PFSK-1 (cell line): ENCODE data around the gene DOCK10.

ENCODE experiments used
- FOXP2 ChIP-seq: optimal IDR thresholded peaks from 2 replicates; pipeline ENCODE3; 2011; ENCODE audit warnings: borderline replicate concordance, control low read depth, inconsistent platforms; ENCODE audit not compliant: insufficient read depth; ENCODE audit errors: extremely low read length, extremely low read depth
- POLR2AphosphoS5 ChIP-seq: IDR thresholded peaks from 2 replicates; pipeline ENCODE4 v1.6.1; 2012; ENCODE audit warnings: low read depth, mild to moderate bottlenecking, control low read depth, low read length, moderate library complexity
- REST ChIP-seq, 2 experiments: IDR thresholded peaks; 2 replicates each; pipeline versions ENCODE4 v1.6.1 to v1.8.0; 2011 to 2012; ENCODE audit warnings: low read depth in 2 of 2, low read length in 2 of 2, control low read depth in 1 of 2, inconsistent platforms in 1 of 2, mild to moderate bottlenecking in 1 of 2, moderate library complexity in 1 of 2; ENCODE audit not compliant: insufficient read depth in 1 of 2
- SIN3A ChIP-seq: IDR thresholded peaks from 2 replicates; pipeline ENCODE4 v1.6.1; 2012; ENCODE audit warnings: mild to moderate bottlenecking, low read length, moderate library complexity, borderline replicate concordance; ENCODE audit not compliant: insufficient read depth
- TAF1 ChIP-seq: IDR thresholded peaks from 2 replicates; pipeline ENCODE4 v1.6.1; 2012; ENCODE audit warnings: low read length, control low read depth, borderline replicate concordance; ENCODE audit not compliant: insufficient read depth

GRCh38 chr2:225042800-225043167 lies 516 bp upstream of the DOCK10 start:
- TF ChIP-seq TAF1 (no peak), POLR2AphosphoS5 (no peak), SIN3A (no peak), REST (IDR thresholded peaks at IDR 0.05; ENCODE audit: insufficient read depth in 1 of 2, low read depth in 2 of 2, low read length in 2 of 2) (no peak), FOXP2 (no peak)
